ENCODE data around the gene KCNG2. TPM values are rescaled to one million over a fixed set of nuclear protein-coding genes. Genes with fewer than 3 reads are reported as not detected.
"Not testable (repeated sequence)": the region's sequence is repeated elsewhere in the genome, so short reads cannot be mapped to it uniquely, and the experiment has no call there.

Gene KCNG2
- total RNA-seq, 1 donor from 2014 or later, result 0.51 TPM

GRCh38 chr18:79851489-79851888, 53.8 kb downstream of the KCNG2 start:
- peak; percentile 39 for DNase-seq (ENCODE audit: low spot score)

DNA sequence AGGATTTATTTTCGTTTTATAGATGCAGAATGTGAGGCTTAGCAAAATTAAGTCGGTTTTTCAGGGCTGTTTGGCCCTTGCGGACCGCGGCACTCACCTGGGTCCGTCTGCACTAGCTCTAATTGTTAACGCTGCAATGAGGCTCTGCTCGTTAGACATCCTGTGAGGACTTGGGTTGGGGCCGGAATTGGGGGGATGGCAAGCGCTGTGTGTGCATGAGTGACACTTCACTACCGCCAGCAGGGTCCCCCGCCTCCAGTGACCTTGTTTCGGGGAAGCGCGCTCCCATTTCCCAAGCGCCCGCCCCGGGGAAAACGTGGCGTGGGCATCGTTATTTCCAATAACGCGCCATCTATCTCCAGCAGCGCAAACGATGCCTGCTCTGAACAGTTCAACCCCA, 54.2 kb downstream of the KCNG2 start:
- peak; percentile 68 for DNase-seq (ENCODE audit: low spot score)

GRCh38 chr18:79852561-79853302, 55.0 kb downstream of the KCNG2 start:
- peak; percentile 87 for DNase-seq (ENCODE audit: low spot score)

DNA sequence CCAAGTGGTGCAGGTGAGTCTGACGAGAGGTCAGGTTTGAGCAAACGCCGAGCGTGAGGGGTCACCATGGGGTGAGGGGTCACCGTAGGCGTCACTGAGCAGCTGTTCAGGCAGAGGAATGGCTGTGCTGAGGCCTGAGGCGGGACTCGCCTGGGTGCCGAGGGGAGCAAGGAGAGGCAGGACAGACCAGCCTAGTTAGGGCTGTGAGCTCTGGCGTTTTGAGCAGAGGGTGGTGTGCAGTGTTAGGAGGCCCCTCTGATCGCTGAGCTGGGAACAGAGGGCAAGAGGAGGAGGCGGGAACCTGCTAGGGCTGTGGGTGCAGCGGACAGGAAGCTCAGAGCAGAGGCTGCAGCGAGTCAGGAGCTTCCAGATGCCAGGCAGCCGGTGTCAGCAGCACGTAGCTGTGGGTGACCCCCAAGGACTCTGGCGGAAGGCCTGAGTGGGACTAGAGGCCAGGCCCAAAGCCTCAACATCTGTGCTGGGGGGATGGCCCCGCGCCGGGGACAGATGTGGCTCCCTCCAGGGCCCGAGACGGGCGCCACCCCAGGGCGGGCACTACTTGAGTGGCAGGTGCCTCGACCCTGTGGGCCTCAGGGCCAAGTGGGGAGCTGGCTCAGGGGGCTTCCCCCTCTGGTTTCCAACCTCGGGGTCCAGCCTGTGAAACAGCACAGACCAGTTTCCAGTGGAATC, 55.7 kb downstream of the KCNG2 start:
- DNase-seq (ENCODE audit: low spot score), result peak; percentile 88

GRCh38 chr18:79853993-79854364, 56.2 kb downstream of the KCNG2 start:
- DNase-seq (ENCODE audit: low spot score), result no peak

- DNase-seq (ENCODE audit: low spot score), result peak; percentile 51
Measured at GRCh38 chr18:79855147-79855933, 57.6 kb downstream of the KCNG2 start.

- DNase-seq (ENCODE audit: low spot score), result no peak
Measured at GRCh38 chr18:79856119-79857007, 58.6 kb downstream of the KCNG2 start.

DNA sequence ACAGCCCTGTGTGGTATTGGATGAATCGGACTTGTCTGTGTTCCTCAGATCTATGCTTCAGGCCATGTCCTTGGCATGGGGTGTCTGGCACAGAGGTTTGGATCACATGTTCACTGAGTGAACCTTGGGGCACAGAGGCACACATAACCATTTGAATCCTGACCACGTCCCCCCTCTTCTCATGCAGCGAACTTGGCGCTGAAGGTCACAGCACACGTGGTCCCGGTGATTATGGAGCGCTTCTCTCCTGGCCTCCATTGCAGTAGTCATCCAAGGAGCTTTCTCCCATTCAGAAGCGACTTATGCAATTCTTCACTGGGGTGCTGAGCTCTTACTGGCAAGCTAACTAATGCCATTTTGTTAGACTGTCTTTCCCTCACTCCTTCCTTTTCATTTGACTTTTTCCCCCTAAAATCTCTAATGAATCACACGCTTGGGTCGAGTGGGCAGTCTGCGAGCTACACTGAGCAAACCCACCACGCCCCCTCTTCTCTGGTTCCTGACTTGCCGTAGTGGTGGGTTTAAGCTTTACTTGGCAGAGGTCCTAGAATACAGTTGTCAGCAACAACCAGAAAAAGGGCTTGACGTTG, 59.4 kb downstream of the KCNG2 start:
- DNase-seq (ENCODE audit: low spot score), result no peak

DNA sequence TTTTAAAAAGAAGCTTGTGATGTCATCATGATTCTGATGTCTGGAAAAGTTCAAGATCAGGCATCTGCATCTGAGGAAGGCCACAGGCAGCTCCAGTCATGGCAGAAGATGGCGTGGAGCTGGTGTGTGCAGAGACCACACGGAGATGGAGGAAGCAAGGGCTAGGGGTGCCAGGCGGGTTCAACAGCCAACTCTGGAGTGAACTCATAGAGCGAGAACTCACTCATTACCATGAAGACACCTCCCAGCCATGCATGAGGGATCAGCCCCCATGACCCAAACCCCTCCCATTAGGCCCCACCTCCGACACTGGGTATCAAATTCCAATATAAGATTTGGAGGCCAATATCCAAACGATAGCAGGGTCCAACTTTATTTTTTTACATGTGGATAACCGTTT, 61.6 kb downstream of the KCNG2 start:
- no peak for DNase-seq (ENCODE audit: low spot score)

GRCh38 chr18:79861687-79862086, 63.9 kb downstream of the KCNG2 start:
- DNase-seq (ENCODE audit: low spot score), result no peak

DNA sequence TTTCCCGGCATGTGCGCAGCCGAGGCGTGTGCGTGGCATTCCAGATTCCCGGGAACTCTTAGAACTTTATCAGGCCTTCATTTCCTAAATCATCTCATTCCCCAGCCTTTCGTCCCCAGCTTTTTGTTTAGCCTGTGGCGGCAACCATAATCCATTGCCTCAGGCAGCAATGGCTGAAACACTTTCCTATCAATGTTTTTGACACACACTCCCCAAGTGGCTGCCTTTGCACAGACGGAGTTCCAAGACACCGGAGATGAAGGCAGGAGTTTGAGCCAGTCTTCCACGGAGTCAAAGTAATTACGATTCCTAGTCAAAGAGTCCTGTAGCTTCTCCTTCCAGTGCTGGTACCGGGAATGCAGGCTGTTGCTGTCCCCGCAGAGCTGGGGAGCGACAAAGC, 64.8 kb downstream of the KCNG2 start:
- DNase-seq (ENCODE audit: low spot score), result no peak

- peak; percentile 81 for DNase-seq (ENCODE audit: low spot score)
Measured at GRCh38 chr18:79863161-79864005, 65.6 kb downstream of the KCNG2 start.

DNA sequence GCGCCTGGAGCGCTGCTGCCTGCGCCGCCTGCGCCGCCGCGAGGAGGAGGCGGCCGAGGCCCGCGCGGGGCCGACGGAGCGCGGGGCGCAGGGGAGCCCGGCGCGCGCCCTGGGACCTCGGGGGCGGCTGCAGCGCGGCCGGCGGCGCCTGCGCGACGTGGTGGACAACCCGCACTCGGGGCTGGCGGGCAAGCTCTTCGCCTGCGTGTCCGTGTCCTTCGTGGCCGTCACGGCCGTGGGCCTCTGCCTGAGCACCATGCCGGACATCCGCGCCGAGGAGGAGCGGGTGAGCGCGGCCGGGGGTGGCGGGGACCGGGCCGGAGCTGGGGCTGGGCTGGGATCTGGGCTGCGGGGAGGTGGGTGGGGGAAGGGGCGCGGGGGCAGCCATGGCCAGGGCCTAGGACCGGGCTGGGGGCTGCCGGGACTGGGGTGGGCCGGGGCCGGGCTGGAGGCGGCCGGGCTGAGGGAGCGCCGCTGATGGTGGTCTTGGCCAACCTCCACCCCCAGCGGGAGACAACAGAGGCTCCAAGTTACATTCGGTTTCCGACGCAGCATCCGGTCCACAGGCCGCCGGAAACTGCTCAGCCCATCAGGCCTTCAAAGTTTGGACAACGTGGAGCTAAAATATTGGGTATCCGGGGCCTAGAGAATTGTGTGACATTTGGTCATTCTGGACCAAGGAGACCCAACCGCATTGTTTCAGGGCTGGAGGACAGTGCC, 66.4 kb downstream of the KCNG2 start:
- DNase-seq (ENCODE audit: low spot score), result peak; percentile 67

DNA sequence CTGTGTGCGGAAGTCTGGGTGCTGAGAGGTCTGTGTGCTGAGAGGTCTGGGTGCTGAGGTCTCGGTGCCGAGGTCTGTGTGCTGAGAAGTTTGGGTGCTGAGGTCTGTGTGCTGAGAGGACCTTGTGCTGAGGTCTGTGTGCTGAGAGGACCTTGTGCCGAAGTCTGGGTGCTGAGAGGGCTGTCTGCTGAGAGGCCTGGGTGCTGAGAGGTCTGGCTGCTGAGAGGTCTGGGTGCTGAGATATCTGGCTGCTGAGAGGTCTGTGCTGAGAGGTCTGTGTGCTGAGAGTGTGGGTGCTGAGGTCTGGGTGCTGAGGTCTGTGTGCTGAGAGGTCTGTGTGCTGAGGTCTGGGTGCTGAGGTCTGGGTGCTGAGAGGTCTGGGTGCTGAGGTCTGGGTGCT, 67.2 kb downstream of the KCNG2 start:
- not testable (repeated sequence) for DNase-seq (ENCODE audit: low spot score)

DNA sequence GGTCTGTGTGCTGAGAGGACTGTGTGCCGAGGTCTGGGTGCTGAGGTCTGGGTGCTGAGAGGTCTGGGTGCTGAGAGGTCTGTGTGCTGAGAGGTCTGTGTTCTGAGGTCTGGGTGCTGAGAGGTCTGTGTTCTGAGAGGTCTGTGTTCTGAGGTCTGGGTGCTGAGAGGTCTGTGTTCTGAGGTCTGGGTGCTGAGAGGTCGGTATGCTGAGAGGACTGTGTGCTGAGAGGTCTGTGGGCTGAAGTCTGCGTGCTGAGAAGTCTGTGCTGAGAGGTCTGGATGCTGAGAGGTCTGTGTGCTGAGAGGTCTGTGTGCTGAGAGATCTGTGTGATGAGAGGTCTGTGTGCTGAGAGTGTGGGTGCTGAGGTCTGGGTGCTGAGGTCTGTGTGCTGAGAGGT, 68.2 kb downstream of the KCNG2 start:
- DNase-seq (ENCODE audit: low spot score), result not testable (repeated sequence)

DNA sequence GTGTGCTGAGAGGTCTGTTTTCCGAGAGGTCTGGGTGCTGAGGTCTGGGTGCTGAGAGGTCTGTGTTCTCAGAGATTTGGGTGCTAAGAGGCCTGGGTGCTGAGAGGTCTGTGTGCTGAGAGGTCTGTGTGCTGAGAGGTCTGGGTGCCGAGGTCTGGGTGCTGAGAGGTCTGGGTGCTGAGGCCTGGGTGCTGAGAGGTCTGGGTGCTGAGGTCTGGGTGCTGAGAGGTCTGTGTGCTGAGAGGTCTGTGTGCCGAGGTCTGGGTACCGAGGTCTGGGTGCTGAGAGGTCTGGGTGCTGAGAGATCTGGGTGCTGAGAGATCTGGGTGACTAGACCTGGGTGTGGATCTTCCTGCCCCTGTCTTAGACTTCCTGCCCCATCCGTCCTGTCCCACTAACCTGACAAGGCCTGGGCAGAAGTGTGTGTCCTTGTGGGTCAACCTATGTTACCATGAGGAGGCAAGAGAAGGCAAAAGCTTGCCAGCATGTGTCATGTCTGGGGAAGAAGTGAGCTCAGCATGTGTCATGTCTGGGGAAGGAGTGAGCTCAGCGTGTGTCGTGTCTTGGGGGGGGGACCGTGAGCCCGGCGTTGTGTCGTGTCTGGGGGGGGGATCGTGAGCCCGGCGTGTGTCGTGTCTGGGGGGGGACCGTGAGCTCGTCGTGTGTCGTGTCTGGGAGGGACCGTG, 69.3 kb downstream of the KCNG2 start:
- DNase-seq (ENCODE audit: low spot score), result no peak

- no peak for DNase-seq (ENCODE audit: low spot score)
Measured at GRCh38 chr18:79867666-79868065, 69.9 kb downstream of the KCNG2 start.

- DNase-seq (ENCODE audit: low spot score), result peak; percentile 86
Measured at GRCh38 chr18:79868168-79868784, 70.5 kb downstream of the KCNG2 start.

Data from mesenteric fat pad (tissue), 1 donor.